WERI-Rb-1 (cell line): ENCODE measurements around the gene KAZN.

ENCODE experiments used
- DNase-seq: peaks from one replicate; pipeline ENCODE4 v3.0.0-alpha.2; 2020
- H3K27ac ChIP-seq: fragments of 250-450 bp; sonication (Bioruptor Pico); 2 replicates; pipeline ENCODE4 v1.5.1; 2020; ENCODE audit warnings: mild to moderate bottlenecking, moderate library complexity
- H3K27me3 ChIP-seq: fragments of 250-450 bp; sonication (Bioruptor Pico); 2 replicates; pipeline ENCODE4 v1.5.1; 2021; ENCODE audit warnings: mild to moderate bottlenecking, low read depth, moderate library complexity; ENCODE audit not compliant: insufficient read depth, severe bottlenecking
- H3K36me3 ChIP-seq: fragments of 250-450 bp; sonication (Bioruptor Pico); 2 replicates; pipeline ENCODE4 v1.5.1; 2020; ENCODE audit warnings: mild to moderate bottlenecking, moderate library complexity
- H3K4me3 ChIP-seq: 2 replicates; pipeline ENCODE4 v1.5.1; 2011; ENCODE audit warnings: low read depth, mild to moderate bottlenecking, control low read depth, low read length
- H3K9me3 ChIP-seq: fragments of 250-450 bp; sonication (Bioruptor Pico); 2 replicates; pipeline ENCODE4 v1.5.1; 2021; ENCODE audit warnings: mild to moderate bottlenecking, moderate library complexity; ENCODE audit not compliant: severe bottlenecking
- TF ChIP-seq, protein P1 (sequence below): IDR thresholded peaks from 2 replicates; pipeline ENCODE4 v1.5.1; 2011; ENCODE audit warnings: low read depth, mild to moderate bottlenecking, control low read depth, inconsistent platforms, low read length

KAZN gene

DNA sequence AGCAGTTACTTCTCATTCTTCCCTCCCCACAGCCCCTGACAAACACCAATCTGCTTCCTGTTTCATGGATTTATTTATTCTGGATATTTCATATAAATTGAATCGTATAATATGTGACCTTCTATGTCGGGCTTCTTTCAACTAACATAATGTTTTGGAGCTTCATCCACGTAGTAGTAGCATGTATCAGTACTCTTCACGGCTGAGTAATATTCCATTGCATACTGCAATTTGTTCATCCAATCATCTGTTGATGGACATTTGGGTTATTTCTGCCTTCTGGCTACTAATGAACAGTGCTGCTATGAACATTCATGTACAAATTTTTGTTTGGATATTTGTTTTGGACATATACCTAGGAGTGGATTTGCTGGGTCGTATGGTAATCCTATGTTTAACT is 1.9 kb upstream of the KAZN start:
- TF ChIP-seq, protein P1, sequence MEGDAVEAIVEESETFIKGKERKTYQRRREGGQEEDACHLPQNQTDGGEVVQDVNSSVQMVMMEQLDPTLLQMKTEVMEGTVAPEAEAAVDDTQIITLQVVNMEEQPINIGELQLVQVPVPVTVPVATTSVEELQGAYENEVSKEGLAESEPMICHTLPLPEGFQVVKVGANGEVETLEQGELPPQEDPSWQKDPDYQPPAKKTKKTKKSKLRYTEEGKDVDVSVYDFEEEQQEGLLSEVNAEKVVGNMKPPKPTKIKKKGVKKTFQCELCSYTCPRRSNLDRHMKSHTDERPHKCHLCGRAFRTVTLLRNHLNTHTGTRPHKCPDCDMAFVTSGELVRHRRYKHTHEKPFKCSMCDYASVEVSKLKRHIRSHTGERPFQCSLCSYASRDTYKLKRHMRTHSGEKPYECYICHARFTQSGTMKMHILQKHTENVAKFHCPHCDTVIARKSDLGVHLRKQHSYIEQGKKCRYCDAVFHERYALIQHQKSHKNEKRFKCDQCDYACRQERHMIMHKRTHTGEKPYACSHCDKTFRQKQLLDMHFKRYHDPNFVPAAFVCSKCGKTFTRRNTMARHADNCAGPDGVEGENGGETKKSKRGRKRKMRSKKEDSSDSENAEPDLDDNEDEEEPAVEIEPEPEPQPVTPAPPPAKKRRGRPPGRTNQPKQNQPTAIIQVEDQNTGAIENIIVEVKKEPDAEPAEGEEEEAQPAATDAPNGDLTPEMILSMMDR, result no peak
- Histone ChIP-seq H3K4me3 (no peak overlapping the region), H3K36me3 (no peaks in the 10 kb centered on the region), H3K9me3 (no peaks in the 10 kb centered on the region), H3K27me3 (peaks cover 16% of the 10 kb centered on the region), H3K27ac (no peak overlapping the region)
- no peak for DNase-seq

DNA sequence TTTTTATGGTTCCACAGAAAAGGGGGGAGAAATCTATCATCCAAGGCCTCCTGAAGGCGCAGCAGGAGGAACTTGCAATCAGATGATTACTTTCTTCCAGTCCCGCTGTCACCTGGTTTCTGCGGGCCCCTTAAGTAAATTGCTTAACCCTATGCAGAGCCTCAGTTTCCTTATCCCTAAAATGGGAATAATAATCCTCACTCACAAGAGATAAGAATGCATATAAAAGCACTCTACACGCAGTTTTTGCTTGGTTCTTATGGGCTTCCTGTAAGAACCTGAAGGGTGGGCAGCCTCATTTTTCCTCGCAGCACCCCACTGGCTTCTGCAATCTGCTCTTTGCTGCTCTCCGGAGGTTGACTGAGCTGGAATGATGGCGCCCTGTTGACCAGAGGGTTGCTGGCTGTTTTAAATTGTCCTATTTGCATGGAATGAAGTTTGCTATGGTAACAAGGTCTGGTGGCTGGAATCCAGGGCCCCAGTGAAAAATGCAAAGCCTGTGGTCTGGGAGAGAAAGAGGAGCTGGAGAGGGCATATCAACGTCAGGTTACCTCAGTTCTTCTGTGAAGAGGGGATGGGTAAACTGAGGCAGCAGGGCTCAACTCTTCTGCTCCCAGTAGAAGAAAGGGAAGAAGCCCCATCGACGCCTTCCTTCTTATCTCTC is 1.0 kb upstream of the KAZN start:
- Histone ChIP-seq H3K27ac (no peak overlapping the region), H3K36me3 (no peaks in the 10 kb centered on the region), H3K9me3 (no peaks in the 10 kb centered on the region), H3K4me3 (peak overlapping the region; percentile 47; the same call in 1 of the 2 replicates), H3K27me3 (peaks cover 16% of the 10 kb centered on the region)
- TF ChIP-seq, protein P1, result no peak
- no peak for DNase-seq

DNA sequence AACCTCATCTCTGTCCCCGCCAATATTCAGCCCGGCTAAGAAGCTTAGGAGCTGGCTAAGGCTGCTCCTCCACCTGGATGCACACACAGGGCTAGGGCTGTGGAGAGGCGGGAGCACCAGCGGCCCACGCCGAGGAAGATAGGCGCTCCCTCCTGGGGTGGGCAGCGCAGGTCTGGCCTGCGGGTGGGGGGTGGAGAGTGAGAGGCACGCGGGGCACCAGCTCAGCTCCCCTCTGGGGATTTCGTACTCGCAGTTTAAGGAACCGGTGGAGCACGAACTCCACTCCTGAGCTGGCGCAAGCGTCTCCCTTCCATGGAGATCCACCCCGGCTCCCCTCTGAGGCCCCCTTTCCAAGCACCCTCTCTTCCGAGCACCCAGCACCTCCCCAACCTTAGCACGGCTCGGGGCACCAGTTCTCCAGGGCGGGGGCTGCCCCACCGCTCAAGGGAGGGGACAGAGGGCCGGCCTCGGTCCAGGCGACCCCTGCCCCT is 433 bp upstream of the KAZN start:
- H3K27ac ChIP-seq, result peak overlapping the region; percentile 77

DNA sequence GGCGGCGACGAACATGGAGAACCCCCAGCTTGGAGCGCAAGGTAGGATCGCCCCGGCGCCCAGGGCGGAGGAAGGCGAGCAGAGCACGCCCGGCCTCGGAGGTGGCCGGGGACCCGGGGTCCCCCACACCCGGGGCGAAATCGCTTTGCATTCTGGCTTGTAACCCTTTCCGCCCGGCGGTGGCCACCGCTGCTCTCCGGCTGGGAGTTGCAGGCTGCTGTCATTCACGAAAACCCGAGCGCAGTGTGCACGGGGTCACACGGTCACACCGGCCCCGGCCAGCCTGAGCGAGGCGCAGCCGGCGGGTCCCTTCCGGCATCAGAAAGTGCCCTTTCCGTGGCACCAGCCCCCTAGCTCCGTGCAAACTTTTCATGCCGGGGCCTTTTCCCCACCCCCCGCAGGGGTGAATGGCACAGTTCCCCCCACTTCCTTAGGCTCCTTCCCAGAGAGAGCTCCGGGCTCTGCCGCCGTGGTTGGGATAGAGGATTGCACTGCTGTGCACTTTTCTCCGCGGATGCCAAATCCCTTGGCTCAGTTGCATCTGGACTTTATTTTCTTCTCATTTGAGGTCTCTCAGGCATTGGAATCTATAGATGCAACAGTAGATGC is 802 bp downstream of the KAZN start:
- Histone ChIP-seq H3K27ac (no peak overlapping the region), H3K9me3 (no peaks in the 10 kb centered on the region), H3K4me3 (peak overlapping the region; percentile 47), H3K27me3 (peaks cover 16% of the 10 kb centered on the region), H3K36me3 (no peaks in the 10 kb centered on the region)
- DNase-seq, result peak; percentile 22
- TF ChIP-seq, protein P1, result no peak

More for the DNA sequence above, 433 bp upstream of the KAZN start:
- Histone ChIP-seq H3K27me3 (peaks cover 16% of the 10 kb centered on the region), H3K9me3 (no peaks in the 10 kb centered on the region), H3K36me3 (no peaks in the 10 kb centered on the region), H3K4me3 (peak overlapping the region; percentile 47)
- TF ChIP-seq, protein P1, result no peak
- peak; percentile 78 for DNase-seq

DNA sequence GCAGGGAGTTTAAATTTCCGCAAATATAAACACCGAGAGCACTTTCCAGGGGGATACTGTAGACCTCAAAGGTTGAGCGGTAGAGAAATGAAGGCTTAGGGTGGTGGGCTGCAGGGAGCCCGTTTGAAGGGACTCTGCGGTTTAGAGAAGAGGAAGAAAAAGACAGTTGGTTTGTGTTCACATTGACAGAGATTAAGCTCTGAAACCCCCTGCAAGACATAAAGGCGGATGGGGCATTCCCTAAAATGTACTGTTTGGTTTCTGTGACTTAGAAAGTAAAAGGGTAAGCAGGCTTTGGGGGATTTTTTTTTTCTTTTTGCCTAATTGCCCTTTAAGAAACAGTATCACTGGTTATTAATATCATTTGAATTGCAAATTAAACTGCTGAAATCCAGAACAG is 1.3 kb downstream of the KAZN start:
- Histone ChIP-seq H3K4me3 (peak overlapping the region; percentile 47; the same call in 1 of the 2 replicates), H3K9me3 (no peaks in the 10 kb centered on the region), H3K36me3 (no peaks in the 10 kb centered on the region), H3K27ac (no peak overlapping the region), H3K27me3 (peaks cover 16% of the 10 kb centered on the region)
- DNase-seq, result no peak
- TF ChIP-seq, protein P1, result no peak
